ENCODE measurements around the gene THBD. TPM values are rescaled to one million over a fixed set of nuclear protein-coding genes. Genes with fewer than 3 reads are reported as not detected.

The THBD gene
- total RNA-seq, 4 donors from 2014 or later = 144 to 213 (median 178) TPM

DNA sequence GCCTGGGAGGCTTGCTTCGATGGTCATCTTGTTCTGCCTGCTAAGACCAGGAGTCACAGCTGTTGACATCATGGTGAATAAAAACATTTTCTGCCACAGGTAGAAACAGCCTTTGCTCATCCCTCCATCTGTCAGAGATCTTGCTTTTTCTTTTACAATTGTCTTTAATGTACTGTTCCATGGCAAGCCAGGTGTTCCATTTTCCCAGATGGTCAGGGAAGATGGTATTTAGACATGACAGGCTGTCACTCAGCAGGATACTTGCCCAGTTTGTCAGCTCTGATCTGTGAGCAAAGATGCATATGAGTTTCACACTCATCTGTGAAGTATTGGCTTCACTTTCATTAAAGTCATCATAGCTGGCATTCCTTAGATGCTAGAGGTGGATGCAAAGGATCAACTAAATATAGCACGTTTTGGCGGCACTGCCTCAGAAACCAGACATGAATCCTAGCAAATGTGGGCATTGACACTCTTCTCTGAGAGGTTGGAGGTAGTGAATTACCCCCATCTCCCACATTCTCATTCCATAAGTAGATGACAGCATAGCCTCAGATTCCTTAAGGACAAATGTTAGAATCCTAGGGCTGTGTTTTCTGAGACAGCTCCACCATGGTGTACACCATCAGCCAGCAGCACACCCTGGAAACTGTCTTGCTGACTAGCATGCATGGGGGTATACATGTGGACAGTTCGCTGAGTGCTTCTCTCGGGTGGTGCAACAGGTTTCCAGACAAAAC lies 10.2 kb downstream of the THBD start:
- H3K4me3 ChIP-seq (ENCODE audit: low read depth, poor library complexity, severe bottlenecking) = no peak overlapping the region
- no peak for DNase-seq (ENCODE audit: low spot score in 2 of 2)
- no peak for TF ChIP-seq POLR2A (IDR thresholded peaks at IDR 0.05)
- TF ChIP-seq, protein P1, sequence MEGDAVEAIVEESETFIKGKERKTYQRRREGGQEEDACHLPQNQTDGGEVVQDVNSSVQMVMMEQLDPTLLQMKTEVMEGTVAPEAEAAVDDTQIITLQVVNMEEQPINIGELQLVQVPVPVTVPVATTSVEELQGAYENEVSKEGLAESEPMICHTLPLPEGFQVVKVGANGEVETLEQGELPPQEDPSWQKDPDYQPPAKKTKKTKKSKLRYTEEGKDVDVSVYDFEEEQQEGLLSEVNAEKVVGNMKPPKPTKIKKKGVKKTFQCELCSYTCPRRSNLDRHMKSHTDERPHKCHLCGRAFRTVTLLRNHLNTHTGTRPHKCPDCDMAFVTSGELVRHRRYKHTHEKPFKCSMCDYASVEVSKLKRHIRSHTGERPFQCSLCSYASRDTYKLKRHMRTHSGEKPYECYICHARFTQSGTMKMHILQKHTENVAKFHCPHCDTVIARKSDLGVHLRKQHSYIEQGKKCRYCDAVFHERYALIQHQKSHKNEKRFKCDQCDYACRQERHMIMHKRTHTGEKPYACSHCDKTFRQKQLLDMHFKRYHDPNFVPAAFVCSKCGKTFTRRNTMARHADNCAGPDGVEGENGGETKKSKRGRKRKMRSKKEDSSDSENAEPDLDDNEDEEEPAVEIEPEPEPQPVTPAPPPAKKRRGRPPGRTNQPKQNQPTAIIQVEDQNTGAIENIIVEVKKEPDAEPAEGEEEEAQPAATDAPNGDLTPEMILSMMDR (IDR thresholded peaks at IDR 0.05) = no peak
- intact Hi-C loops (cut with DNase I; ENCODE audit: low total_unique reads) = no loop called here
- 75 to 78% methylated on average over 5 of the region's 5 CpGs for WGBS, 2 donors

DNA sequence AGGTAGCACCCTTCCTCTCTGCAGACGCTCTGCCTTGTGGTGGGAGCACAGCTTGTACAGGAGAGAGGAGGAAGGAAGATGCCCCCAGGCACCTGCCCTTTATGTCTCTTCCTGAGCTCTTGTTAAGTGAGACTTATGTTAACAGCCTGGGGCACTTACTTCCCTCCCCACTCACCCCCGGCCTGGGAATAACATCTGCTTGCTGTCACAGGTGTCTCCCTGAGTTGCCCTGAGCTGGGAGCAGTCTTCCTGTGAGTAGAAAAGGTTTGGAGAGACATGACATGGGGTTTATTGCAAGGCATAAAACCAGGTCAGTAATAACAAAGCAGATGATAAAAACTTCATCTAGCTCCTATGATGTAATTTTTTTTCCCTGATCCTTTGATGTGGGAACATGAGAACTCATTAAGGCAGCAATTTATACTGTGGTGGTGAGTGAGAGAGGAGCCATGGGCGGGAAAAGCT lies 12.4 kb downstream of the THBD start:
- no peak overlapping the region for H3K4me3 ChIP-seq (ENCODE audit: low read depth, poor library complexity, severe bottlenecking)
- intact Hi-C loops (cut with DNase I; ENCODE audit: low total_unique reads) = no loop called here
- 27 to 30% methylated on average over 3 of the region's 3 CpGs for WGBS, 2 donors
- DNase-seq (ENCODE audit: low spot score in 2 of 2) = peak in 1 of 2 donors; percentile 80
- TF ChIP-seq, protein P1 (IDR thresholded peaks at IDR 0.05) = no peak

- 96 to 98% methylated on average over 11 of the region's 11 CpGs for WGBS, 2 donors
- H3K4me3 ChIP-seq (ENCODE audit: low read depth, poor library complexity, severe bottlenecking) = no peak overlapping the region
- TF ChIP-seq, protein P1 (IDR thresholded peaks at IDR 0.05) = no peak
- TF ChIP-seq POLR2A (IDR thresholded peaks at IDR 0.05) = no peak
- intact Hi-C loops (cut with DNase I; ENCODE audit: low total_unique reads) = no loop called here
- peak in 1 of 2 donors; percentile 40 for DNase-seq (ENCODE audit: low spot score in 2 of 2)
These were observed 13.1 kb downstream of the THBD start for GRCh38 chr20:23036371-23036770.

GRCh38 chr20:23035731-23036130 lies 13.7 kb downstream of the THBD start:
- intact Hi-C loops (cut with DNase I; ENCODE audit: low total_unique reads) = no loop called here

GRCh38 chr20:23034721-23035671 lies 14.5 kb downstream of the THBD start, which contains the start of gene SSTR4:
Gene SSTR4 (plus strand): TSS chr20:23035312. CDS start chr20:23035484, 172 bp downstream.
- H3K4me3 ChIP-seq (ENCODE audit: low read depth, poor library complexity, severe bottlenecking) = no peak within 1 kb of the TSS
- WGBS, 2 donors = 22 to 28% methylated on average over 54 to 61 of the region's 83 CpGs
- intact Hi-C loops (cut with DNase I; ENCODE audit: low total_unique reads) = no loop called here
- DNase-seq (ENCODE audit: low spot score in 2 of 2) = peak in 1 of 2 donors; percentile 85
- TF ChIP-seq, protein P1 (IDR thresholded peaks at IDR 0.05) = no peak
- no peak for TF ChIP-seq POLR2A (IDR thresholded peaks at IDR 0.05)

More at GRCh38 chr20:23035731-23036130, 13.7 kb downstream of the THBD start:
- peak in 1 of 2 donors; percentile 76 for DNase-seq (ENCODE audit: low spot score in 2 of 2)
- TF ChIP-seq, protein P1 (IDR thresholded peaks at IDR 0.05) = no peak
- no peak for TF ChIP-seq POLR2A (IDR thresholded peaks at IDR 0.05)
- WGBS, 2 donors = 87 to 94% methylated on average over 33 to 41 of the region's 41 CpGs
- no peak overlapping the region for H3K4me3 ChIP-seq (ENCODE audit: low read depth, poor library complexity, severe bottlenecking)
